C4-2B (cell line): Measurements from ENCODE around the gene SUZ12.
"Not testable (repeated sequence)": the region's sequence is repeated elsewhere in the genome, so short reads cannot be mapped to it uniquely, and the experiment has no call there.

ENCODE experiments used
- CTCF ChIP-seq: fragments of 450-650 bp; conservative IDR thresholded peaks from 2 replicates; pipeline ENCODE4 v1.5.1; 2017; ENCODE audit warnings: mild to moderate bottlenecking
- ZFX ChIP-seq: fragments of 450-650 bp; IDR thresholded peaks from 2 replicates; pipeline ENCODE4 v1.6.1; 2017

- TF ChIP-seq CTCF, ZFX: not testable (repeated sequence)
These were observed 15.1 kb downstream of the SUZ12 start for GRCh38 chr17:31951953-31952352.
